Neural crest cell (in vitro differentiated cells): ENCODE results near the gene ARL15. TPM values are rescaled to one million over a fixed set of nuclear protein-coding genes. Genes with fewer than 3 reads are reported as not detected.

Source experiments
- DNase-seq: peaks from one replicate; pipeline ENCODE4 v3.0.0; 2021; ENCODE audit warnings: low read depth, mixed read lengths, low spot score
- H3K27ac Mint-ChIP-seq: one replicate; pipeline ENCODE4 v1.8.0; 2021; ENCODE audit warnings: mild to moderate bottlenecking, mixed read lengths; ENCODE audit not compliant: unreplicated experiment
- H3K27me3 Mint-ChIP-seq: 2 replicates; pipeline ENCODE4 v1.8.0; 2021; ENCODE audit warnings: low read depth, mild to moderate bottlenecking, mixed read lengths
- H3K36me3 Mint-ChIP-seq: 2 replicates; pipeline ENCODE4 v1.8.0; 2021; ENCODE audit warnings: low read depth, mild to moderate bottlenecking, mixed read lengths
- H3K4me1 Mint-ChIP-seq: 2 replicates; pipeline ENCODE4 v1.8.0; 2021; ENCODE audit warnings: mixed read lengths
- H3K4me3 Mint-ChIP-seq: one replicate; pipeline ENCODE4 v1.8.0; 2021; ENCODE audit warnings: mild to moderate bottlenecking, mixed read lengths
- H3K9me3 Mint-ChIP-seq: 2 replicates; pipeline ENCODE4 v1.8.0; 2021; ENCODE audit warnings: mixed read lengths
- total RNA-seq: library from RNA; stranded (reverse); gene quantifications from 2 replicates; pipeline ENCODE4 v1.2.1, GENCODE V29; 2021
- TF ChIP-seq, protein P1 (sequence below): fragments of 200-600 bp; sonication (generic); conservative IDR thresholded peaks from 2 replicates; pipeline ENCODE4 v1.5.0; 2021; ENCODE audit warnings: antibody characterized with exemption, mild to moderate bottlenecking

ARL15 gene
- total RNA-seq, 1 donor from 2014 or later = 18.4 TPM

DNA sequence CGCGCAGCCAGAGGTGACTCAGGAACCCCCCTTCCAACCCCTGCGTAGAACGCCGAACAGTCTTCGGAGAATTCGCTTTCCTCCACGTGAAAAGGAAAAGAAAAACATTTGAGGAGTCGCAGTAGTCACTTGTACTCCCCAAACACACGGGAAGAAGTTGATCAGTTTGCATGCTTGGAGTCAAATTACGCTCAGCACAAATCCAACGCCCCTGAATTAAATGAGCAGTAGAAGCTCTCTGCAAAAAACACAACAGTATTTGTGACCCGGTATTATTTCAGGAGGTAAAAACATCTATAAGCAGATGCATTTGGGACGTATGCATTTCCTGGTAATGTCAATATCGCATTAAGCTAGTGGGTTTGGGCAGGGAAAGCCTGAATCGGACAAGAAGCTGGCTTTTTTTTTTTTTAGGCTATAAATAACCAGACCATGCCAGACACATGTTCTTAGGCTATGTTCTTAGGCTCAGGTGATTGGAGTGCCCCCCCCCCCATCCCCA is 854 bp upstream of the ARL15 start:
- Mint-ChIP-seq H3K4me1 (peaks cover 27% of the 10 kb centered on the region), H3K27me3 (peaks cover 33% of the 10 kb centered on the region), H3K4me3 (peak overlapping the region; percentile 99), H3K27ac (peak overlapping the region; percentile 85), H3K36me3 (no peaks in the 10 kb centered on the region), H3K9me3 (no peaks in the 10 kb centered on the region)
- TF ChIP-seq, protein P1, sequence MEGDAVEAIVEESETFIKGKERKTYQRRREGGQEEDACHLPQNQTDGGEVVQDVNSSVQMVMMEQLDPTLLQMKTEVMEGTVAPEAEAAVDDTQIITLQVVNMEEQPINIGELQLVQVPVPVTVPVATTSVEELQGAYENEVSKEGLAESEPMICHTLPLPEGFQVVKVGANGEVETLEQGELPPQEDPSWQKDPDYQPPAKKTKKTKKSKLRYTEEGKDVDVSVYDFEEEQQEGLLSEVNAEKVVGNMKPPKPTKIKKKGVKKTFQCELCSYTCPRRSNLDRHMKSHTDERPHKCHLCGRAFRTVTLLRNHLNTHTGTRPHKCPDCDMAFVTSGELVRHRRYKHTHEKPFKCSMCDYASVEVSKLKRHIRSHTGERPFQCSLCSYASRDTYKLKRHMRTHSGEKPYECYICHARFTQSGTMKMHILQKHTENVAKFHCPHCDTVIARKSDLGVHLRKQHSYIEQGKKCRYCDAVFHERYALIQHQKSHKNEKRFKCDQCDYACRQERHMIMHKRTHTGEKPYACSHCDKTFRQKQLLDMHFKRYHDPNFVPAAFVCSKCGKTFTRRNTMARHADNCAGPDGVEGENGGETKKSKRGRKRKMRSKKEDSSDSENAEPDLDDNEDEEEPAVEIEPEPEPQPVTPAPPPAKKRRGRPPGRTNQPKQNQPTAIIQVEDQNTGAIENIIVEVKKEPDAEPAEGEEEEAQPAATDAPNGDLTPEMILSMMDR = no peak
- DNase-seq = no peak

DNA sequence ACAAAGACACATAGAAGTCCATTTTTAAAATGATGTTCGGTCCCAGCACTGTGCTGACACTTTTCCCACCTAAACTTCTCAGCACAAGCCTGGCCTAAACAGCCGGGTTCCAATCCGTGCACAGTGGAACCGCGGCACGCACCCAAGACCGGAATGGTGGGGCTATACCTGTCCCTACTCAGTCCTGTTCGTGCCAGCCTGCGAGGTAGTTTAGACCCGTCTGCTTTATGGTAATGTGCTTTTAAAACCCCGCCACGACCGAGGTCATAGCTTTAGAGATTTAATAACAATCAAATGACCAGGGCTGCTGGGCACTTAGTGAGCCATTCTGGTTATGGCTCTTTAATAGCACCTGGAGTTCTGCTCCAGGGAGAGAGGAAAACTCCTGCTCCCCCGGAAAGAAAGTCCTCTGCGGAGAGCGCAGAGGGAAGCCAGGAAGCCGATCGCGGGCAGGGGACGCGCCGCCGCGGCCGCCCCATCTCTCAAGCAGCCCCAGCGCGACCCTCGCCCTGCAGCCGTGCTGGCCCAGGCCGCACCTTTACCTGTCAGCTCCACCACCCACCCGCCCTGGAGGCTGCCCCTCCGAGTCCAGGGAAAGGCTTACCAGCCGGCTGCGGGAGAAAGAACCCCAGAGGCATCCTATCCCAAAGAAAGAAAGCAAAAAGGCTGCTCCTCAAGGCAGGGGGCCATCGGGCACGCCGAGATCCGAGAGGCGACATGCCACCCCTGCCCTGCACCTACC is 511 bp downstream of the ARL15 start:
- TF ChIP-seq, protein P1 = no peak
- peak overlapping the region; percentile 97 for H3K27ac Mint-ChIP-seq

DNA sequence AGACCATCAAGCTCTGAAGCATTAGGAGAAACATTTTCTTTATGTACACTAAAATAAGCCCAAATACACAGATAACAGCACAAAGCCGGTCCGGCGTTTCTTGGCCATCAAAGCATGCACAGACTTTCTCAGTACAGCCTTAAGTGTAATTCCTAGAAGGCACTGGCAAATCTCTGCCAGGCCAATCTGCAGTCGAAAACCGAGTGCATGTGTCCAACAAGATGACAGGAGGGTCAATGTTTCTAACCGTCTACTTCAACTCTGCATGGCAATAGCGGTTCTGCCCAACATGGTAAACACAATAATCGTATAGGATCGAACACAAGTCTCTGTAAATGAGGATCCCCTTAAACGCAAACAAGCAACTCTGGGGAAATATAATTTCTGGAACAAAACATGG is 1.1 kb downstream of the ARL15 start:
- no peaks in the 10 kb centered on the region for H3K36me3 Mint-ChIP-seq
- TF ChIP-seq, protein P1 = no peak

More for the DNA sequence above, 511 bp downstream of the ARL15 start:
- Mint-ChIP-seq H3K4me3 (peak overlapping the region; percentile 99), H3K27me3 (peaks cover 33% of the 10 kb centered on the region), H3K36me3 (no peaks in the 10 kb centered on the region), H3K9me3 (no peaks in the 10 kb centered on the region), H3K4me1 (peaks cover 27% of the 10 kb centered on the region)
- peak; percentile 5 for DNase-seq

DNA sequence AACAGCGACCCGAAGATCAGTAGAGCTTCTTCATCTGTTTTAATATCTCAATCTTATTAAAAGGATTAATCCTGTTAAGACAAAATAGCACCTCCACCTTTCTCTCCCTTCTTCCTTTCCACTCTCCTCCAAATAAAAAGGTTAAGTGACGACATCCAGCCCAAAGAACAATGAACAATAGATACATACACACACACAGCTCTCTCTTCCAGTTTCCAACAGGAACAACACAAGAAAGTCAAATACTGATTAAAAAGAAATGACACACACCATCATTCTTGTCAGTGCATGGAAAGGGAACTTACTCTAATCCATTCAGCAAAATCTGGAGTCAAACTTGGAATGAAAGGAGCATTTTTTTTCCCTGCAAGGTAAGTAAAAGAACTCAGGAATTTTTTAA is 2.8 kb downstream of the ARL15 start:
- Mint-ChIP-seq H3K4me1 (peaks cover 27% of the 10 kb centered on the region), H3K27me3 (peaks cover 22% of the 10 kb centered on the region), H3K27ac (no peak overlapping the region), H3K36me3 (no peaks in the 10 kb centered on the region), H3K4me3 (peak overlapping the region; percentile 44), H3K9me3 (no peaks in the 10 kb centered on the region)
- TF ChIP-seq, protein P1 = no peak
- DNase-seq = no peak

More for the DNA sequence above, 1.1 kb downstream of the ARL15 start:
- DNase-seq = no peak
- Mint-ChIP-seq H3K9me3 (no peaks in the 10 kb centered on the region), H3K4me3 (peak overlapping the region; percentile 99), H3K27me3 (peaks cover 31% of the 10 kb centered on the region), H3K27ac (no peak overlapping the region), H3K4me1 (peaks cover 27% of the 10 kb centered on the region)

DNA sequence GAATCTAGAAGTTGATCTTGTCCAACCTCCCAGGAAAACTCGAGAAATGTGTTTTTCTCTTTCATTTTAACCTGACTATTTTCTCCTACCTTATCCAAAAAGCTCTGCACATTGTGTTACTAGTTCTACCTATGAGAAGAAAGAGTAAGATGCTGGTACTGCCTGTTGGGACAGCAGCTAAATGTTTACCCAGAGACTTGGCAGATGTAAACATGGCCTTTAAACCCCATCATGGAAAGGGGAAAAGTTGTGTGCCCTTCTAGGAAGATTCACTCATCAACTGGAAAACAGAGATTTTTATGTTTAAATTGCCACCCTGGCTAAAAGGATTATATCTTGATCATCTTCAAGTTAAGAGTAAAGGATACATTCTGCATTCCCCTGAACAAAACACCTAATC is 3.5 kb downstream of the ARL15 start:
- H3K27me3 Mint-ChIP-seq = peaks cover 17% of the 10 kb centered on the region
- H3K4me3 Mint-ChIP-seq = peak overlapping the region; percentile 44

More for the DNA sequence above, 3.5 kb downstream of the ARL15 start:
- Mint-ChIP-seq H3K27ac (no peak overlapping the region), H3K36me3 (no peaks in the 10 kb centered on the region), H3K4me1 (peaks cover 25% of the 10 kb centered on the region), H3K9me3 (no peaks in the 10 kb centered on the region)
- TF ChIP-seq, protein P1 = no peak
- no peak for DNase-seq
